Osteocyte (in vitro differentiated cells): ENCODE measurements around the gene EML1. TPM values are rescaled to one million over a fixed set of nuclear protein-coding genes. Genes with fewer than 3 reads are reported as not detected.

ENCODE experiments used
- DNase-seq: peaks from one replicate; pipeline ENCODE4 v3.0.0; 2021; ENCODE audit warnings: mixed read lengths; ENCODE audit not compliant: unreplicated experiment; ENCODE audit errors: extremely low spot score
- H3K27ac Mint-ChIP-seq: one replicate; pipeline ENCODE4 v1.8.0; 2021; ENCODE audit warnings: mild to moderate bottlenecking, mixed read lengths; ENCODE audit not compliant: unreplicated experiment
- H3K27me3 Mint-ChIP-seq: one replicate; pipeline ENCODE4 v1.8.0; 2021; ENCODE audit warnings: mixed read lengths; ENCODE audit not compliant: unreplicated experiment
- H3K36me3 Mint-ChIP-seq: one replicate; pipeline ENCODE4 v1.8.0; 2021; ENCODE audit warnings: mixed read lengths; ENCODE audit not compliant: unreplicated experiment
- H3K4me1 Mint-ChIP-seq: one replicate; pipeline ENCODE4 v1.8.0; 2021; ENCODE audit warnings: mixed read lengths; ENCODE audit not compliant: unreplicated experiment
- H3K4me3 Mint-ChIP-seq: one replicate; pipeline ENCODE4 v1.8.0; 2021; ENCODE audit warnings: mild to moderate bottlenecking, moderate library complexity, mixed read lengths; ENCODE audit not compliant: unreplicated experiment
- H3K9me3 Mint-ChIP-seq: one replicate; pipeline ENCODE4 v1.8.0; 2021; ENCODE audit warnings: mixed read lengths; ENCODE audit not compliant: unreplicated experiment
- total RNA-seq: library from RNA; stranded (reverse); gene quantifications from 2 replicates; pipeline ENCODE4 v1.2.1, GENCODE V29; 2021
- TF ChIP-seq, protein P1 (sequence below): fragments of 200-600 bp; sonication (generic); IDR thresholded peaks from 2 replicates; pipeline ENCODE4 v1.5.0; 2021; ENCODE audit warnings: antibody characterized with exemption, mild to moderate bottlenecking, moderate library complexity

Gene EML1
- total RNA-seq, 1 donor from 2014 or later: 34.8 TPM

DNA sequence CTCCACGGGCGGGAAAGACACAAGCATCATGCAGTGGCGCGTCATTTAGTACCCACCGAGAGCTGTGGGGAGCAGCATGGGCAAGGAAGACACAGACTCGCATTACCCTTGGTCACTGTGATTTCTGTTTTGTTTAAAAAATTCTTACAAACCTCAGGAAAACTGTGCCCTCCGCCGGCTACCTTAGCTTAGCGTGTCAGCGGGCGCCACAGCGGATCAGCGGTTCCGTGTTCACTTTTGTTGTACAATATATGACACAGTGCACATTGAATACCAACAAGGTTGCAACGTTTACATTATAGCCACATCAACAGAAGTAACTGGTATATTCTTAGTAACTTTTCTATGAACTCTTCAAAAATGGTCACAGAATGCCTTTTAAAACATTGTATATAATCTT, 146.9 kb downstream of the EML1 start:
- no peaks in the 10 kb centered on the region for H3K9me3 Mint-ChIP-seq
- H3K36me3 Mint-ChIP-seq: peaks cover 21% of the 10 kb centered on the region
- no peak overlapping the region for H3K4me3 Mint-ChIP-seq
- H3K27ac Mint-ChIP-seq: no peak overlapping the region
- TF ChIP-seq, protein P1, sequence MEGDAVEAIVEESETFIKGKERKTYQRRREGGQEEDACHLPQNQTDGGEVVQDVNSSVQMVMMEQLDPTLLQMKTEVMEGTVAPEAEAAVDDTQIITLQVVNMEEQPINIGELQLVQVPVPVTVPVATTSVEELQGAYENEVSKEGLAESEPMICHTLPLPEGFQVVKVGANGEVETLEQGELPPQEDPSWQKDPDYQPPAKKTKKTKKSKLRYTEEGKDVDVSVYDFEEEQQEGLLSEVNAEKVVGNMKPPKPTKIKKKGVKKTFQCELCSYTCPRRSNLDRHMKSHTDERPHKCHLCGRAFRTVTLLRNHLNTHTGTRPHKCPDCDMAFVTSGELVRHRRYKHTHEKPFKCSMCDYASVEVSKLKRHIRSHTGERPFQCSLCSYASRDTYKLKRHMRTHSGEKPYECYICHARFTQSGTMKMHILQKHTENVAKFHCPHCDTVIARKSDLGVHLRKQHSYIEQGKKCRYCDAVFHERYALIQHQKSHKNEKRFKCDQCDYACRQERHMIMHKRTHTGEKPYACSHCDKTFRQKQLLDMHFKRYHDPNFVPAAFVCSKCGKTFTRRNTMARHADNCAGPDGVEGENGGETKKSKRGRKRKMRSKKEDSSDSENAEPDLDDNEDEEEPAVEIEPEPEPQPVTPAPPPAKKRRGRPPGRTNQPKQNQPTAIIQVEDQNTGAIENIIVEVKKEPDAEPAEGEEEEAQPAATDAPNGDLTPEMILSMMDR: no peak
- DNase-seq: no peak
- H3K27me3 Mint-ChIP-seq: no peaks in the 10 kb centered on the region
- H3K4me1 Mint-ChIP-seq: no peaks in the 10 kb centered on the region

GRCh38 chr14:99941211-99941610, 148.0 kb downstream of the EML1 start:
- no peak overlapping the region for H3K27ac Mint-ChIP-seq
- TF ChIP-seq, protein P1: no peak
- H3K36me3 Mint-ChIP-seq: peaks cover 20% of the 10 kb centered on the region
- no peaks in the 10 kb centered on the region for H3K9me3 Mint-ChIP-seq
- H3K27me3 Mint-ChIP-seq: no peaks in the 10 kb centered on the region
- H3K4me3 Mint-ChIP-seq: no peak overlapping the region
- no peak for DNase-seq
- H3K4me1 Mint-ChIP-seq: no peaks in the 10 kb centered on the region

GRCh38 chr14:99943620-99944019, 150.4 kb downstream of the EML1 start:
- Mint-ChIP-seq H3K4me1 (peaks cover 2% of the 10 kb centered on the region), H3K27me3 (no peaks in the 10 kb centered on the region), H3K9me3 (no peaks in the 10 kb centered on the region), H3K27ac (no peak overlapping the region), H3K36me3 (peaks cover 14% of the 10 kb centered on the region), H3K4me3 (no peak overlapping the region)
- DNase-seq: no peak
- TF ChIP-seq, protein P1: no peak

DNA sequence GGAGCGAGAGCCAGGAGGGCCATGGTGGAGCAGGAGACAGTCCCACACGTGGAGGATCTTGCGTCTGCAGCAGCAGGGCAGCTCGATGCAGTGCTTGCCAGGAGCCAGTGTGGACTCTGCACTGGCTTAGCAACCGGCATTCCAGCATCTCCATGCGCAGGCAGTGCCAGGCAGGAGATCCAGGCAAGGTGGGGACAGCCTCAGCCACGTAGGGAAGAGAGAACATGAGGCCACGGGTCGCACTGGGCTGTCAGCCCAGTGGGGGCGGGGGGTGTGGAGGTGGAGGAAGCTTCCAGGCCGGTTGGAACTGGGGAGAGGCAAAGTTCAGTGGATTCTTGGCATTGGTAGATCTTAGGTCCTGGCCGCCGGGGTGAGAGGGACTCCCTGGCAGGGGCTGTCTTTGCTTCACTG, 151.0 kb downstream of the EML1 start:
- H3K27ac Mint-ChIP-seq: no peak overlapping the region
- no peak overlapping the region for H3K4me3 Mint-ChIP-seq
- H3K4me1 Mint-ChIP-seq: peaks cover 2% of the 10 kb centered on the region
- H3K27me3 Mint-ChIP-seq: no peaks in the 10 kb centered on the region
- no peaks in the 10 kb centered on the region for H3K9me3 Mint-ChIP-seq
- TF ChIP-seq, protein P1: no peak
- DNase-seq: no peak
- H3K36me3 Mint-ChIP-seq: peaks cover 14% of the 10 kb centered on the region

DNA sequence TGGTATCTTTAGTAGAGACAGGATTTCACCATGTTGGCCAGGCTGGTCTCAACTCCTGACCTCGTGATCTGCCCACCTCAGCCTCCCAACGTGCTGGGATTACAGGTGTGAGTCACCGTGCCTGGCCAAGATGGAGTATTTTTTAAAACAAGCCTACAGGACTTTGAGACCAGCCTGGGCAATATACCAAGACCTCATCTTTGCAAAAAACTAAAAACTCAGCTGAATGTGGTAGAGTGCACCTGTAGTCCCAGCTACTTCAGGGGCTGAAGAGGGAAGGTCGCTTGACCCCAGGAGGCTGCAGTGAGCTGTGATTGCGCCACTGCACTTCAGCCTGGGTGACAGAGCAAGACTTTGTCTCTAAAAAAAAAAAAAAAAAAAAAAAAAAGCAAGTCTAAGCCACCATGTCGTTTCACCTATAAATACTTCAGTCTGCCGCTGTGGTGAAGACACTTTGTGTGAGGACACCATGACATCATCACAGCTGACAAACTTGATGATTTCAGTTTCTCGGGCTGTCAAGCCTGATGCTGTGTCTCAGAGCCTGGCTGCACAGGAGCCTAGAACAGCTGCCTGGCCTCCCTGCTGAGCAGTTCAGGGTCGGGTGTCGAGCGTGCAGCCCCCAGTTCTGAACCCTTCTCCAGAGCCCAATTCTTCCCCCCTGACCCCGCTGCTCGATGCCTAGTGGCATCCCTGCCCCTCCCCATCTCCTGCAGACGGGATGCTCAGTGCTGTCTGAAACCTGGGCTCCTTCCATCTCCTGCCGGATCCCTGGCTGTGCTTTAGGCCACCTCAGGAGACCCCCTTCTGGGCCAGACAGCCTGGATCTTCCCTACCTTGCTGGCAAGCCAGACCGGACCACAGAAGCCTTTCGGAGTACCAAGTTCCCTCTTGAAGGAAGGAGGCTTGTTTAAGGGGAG, 152.8 kb downstream of the EML1 start:
- TF ChIP-seq, protein P1: no peak
- H3K4me3 Mint-ChIP-seq: no peak overlapping the region
- no peaks in the 10 kb centered on the region for H3K27me3 Mint-ChIP-seq
- no peaks in the 10 kb centered on the region for H3K9me3 Mint-ChIP-seq
- no peak for DNase-seq
- H3K4me1 Mint-ChIP-seq: peaks cover 2% of the 10 kb centered on the region
- no peak overlapping the region for H3K27ac Mint-ChIP-seq
- H3K36me3 Mint-ChIP-seq: peaks cover 12% of the 10 kb centered on the region
